ENCODE results near the gene PRSS48. TPM values are rescaled to one million over a fixed set of nuclear protein-coding genes. Genes with fewer than 3 reads are reported as not detected.

PRSS48 gene
- total RNA-seq, 2 experiments from 2014 or later: not detected

DNA sequence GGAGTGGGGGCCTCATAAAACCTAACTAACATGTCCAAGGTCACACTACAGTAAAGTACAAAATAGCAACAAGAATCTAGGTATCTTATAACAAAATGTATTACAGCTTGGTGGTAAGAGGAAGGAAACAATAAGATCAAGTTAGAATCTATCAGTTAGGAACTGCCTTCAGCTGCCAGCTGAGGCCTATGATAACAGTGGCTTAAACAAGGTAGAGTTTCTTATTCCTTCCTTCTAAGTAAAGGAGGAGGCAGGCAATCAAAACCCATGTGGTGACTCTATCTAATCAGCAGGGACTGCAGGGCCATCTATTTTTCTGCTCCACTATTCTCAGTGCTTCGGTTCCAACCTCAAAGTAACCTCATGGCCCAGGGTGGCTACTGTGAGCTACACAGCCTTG, 37.5 kb downstream of the PRSS48 start:
- Mint-ChIP-seq H3K27ac (no peak overlapping the region), H3K27me3 (peaks cover 12% of the 10 kb centered on the region), H3K4me3 (no peak overlapping the region), H3K9me3 (no peaks in the 10 kb centered on the region), H3K36me3 (ENCODE audit: low read depth) (no peaks in the 10 kb centered on the region), H3K4me1 (ENCODE audit: low read depth) (no peaks in the 10 kb centered on the region)
- intact Hi-C loops (cut with micrococcal nuclease): no loop called here
- DNase-seq: no peak
- ChIA-PET POLR2A (interaction anchor here (0.7 kb wide), 1 partner anchor 244 kb away, joined by 3 read pairs; no protein-coding TSS in a partner anchor), CTCF (no interaction called here)
- TF ChIP-seq, protein P1, sequence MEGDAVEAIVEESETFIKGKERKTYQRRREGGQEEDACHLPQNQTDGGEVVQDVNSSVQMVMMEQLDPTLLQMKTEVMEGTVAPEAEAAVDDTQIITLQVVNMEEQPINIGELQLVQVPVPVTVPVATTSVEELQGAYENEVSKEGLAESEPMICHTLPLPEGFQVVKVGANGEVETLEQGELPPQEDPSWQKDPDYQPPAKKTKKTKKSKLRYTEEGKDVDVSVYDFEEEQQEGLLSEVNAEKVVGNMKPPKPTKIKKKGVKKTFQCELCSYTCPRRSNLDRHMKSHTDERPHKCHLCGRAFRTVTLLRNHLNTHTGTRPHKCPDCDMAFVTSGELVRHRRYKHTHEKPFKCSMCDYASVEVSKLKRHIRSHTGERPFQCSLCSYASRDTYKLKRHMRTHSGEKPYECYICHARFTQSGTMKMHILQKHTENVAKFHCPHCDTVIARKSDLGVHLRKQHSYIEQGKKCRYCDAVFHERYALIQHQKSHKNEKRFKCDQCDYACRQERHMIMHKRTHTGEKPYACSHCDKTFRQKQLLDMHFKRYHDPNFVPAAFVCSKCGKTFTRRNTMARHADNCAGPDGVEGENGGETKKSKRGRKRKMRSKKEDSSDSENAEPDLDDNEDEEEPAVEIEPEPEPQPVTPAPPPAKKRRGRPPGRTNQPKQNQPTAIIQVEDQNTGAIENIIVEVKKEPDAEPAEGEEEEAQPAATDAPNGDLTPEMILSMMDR (IDR thresholded peaks at IDR 0.05): no peak
- ATAC-seq: no peak

DNA sequence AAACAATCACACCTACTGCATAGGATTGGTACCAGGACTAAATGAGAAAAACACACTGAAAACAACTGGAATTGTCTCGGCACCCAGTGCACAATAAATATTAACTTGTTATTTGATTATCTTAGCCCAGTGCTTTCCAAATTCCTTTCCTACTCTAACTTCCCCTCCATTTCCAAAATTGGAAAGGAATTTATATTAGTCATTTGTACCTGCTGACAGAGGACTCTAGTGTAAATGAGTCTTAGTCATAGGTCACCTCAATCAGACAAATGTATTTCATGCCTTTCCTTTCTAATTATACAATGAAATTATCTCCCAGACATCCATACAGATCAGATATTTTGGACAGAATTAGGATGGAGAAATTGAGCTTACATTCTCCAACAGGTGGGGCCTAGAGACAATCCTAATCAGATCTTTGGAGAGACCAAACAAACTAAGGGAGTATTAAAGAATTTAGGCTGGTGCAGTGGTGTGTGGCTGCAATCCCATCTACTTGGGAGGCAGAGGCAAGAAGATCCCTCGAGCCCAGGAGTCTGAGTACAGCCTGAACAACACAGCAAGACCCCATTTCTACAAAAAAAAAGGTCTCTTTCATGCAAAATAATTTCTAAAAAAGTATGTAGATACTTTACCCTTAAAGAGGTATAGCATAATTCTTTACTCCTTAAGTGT, 38.4 kb downstream of the PRSS48 start:
- TF ChIP-seq, protein P1 (IDR thresholded peaks at IDR 0.05): no peak
- intact Hi-C loops (cut with micrococcal nuclease): no loop called here
- H3K9me3 Mint-ChIP-seq: no peaks in the 10 kb centered on the region
- no peak for ATAC-seq
- CTCF ChIA-PET: no interaction called here
- no peak for DNase-seq
- POLR2A ChIA-PET: no interaction called here
- H3K4me3 Mint-ChIP-seq: no peak overlapping the region
- H3K4me1 Mint-ChIP-seq (ENCODE audit: low read depth): no peaks in the 10 kb centered on the region
- peaks cover 13% of the 10 kb centered on the region for H3K27me3 Mint-ChIP-seq
- H3K36me3 Mint-ChIP-seq (ENCODE audit: low read depth): no peaks in the 10 kb centered on the region
- H3K27ac Mint-ChIP-seq: no peak overlapping the region

DNA sequence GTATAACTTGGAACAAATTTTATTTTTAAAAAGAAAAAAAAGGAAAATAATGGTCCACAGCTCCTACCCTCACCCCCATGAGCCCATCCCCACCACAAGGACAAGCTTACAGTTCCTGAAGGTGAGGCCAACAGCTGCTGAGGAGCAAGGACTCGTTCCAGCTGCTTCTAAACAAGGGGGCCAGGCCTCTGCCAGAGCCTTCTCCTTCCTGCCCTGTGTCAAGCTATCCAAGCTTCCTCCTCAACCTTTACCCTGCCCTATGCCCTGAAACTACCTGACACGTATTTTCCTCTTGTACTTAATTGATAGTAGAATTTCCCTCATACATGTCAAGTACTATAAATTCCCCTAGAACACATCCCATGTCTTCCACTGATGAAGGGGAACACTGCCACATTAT, 39.7 kb downstream of the PRSS48 start:
- ATAC-seq (no peak), DNase-seq (no peak)
- no peak overlapping the region for H3K27ac Mint-ChIP-seq
- ChIA-PET CTCF (no interaction called here), POLR2A (interaction anchor here (0.6 kb wide), 1 partner anchor 33 kb away, joined by 4 read pairs; no protein-coding TSS in a partner anchor)
- no peaks in the 10 kb centered on the region for H3K9me3 Mint-ChIP-seq
- H3K27me3 Mint-ChIP-seq: peaks cover 19% of the 10 kb centered on the region
- intact Hi-C loops (cut with micrococcal nuclease): no loop called here
- H3K4me3 Mint-ChIP-seq: no peak overlapping the region
- TF ChIP-seq, protein P1 (IDR thresholded peaks at IDR 0.05): no peak
- no peaks in the 10 kb centered on the region for H3K36me3 Mint-ChIP-seq (ENCODE audit: low read depth)
- no peaks in the 10 kb centered on the region for H3K4me1 Mint-ChIP-seq (ENCODE audit: low read depth)

DNA sequence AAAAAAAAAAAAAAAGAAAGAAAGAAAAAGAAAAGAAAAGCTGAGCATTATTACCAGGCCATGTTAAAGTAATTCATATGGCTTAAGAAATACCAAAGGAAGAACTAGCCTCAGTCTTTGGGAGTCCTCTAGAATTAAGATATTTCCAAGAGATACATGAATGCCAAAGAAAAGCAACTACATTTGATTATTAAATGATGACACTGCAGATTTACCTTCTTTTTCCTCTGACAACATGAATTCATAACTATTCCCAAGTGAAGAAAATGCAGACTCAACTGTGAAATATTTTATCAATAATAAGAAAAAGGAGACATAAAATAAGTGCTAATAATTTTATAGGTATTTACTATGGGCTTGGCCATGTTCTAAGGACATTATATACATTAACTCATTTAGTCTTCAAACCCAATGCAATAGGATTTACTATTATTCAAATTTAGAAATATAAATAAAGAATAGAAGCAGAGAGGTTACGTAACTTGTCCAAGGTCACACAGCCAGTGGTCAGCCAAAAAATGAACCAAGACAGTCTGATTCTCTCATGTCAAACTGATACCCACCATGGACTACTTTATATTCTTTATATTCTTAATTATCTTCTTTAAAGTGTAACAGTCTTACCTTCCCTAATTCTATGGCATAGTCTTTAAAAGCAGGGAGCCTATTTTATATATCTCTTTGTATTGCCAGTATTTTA, 41.5 kb downstream of the PRSS48 start:
- POLR2A ChIA-PET: no interaction called here
- no peaks in the 10 kb centered on the region for H3K4me1 Mint-ChIP-seq (ENCODE audit: low read depth)
- intact Hi-C loops (cut with micrococcal nuclease): no loop called here
- peaks cover 30% of the 10 kb centered on the region for H3K27me3 Mint-ChIP-seq
- TF ChIP-seq, protein P1 (IDR thresholded peaks at IDR 0.05): no peak
- H3K27ac Mint-ChIP-seq: no peak overlapping the region
- H3K4me3 Mint-ChIP-seq: no peak overlapping the region
- CTCF ChIA-PET: no interaction called here
- H3K36me3 Mint-ChIP-seq (ENCODE audit: low read depth): no peaks in the 10 kb centered on the region
- DNase-seq (no peak), ATAC-seq (no peak)
- H3K9me3 Mint-ChIP-seq: no peaks in the 10 kb centered on the region

DNA sequence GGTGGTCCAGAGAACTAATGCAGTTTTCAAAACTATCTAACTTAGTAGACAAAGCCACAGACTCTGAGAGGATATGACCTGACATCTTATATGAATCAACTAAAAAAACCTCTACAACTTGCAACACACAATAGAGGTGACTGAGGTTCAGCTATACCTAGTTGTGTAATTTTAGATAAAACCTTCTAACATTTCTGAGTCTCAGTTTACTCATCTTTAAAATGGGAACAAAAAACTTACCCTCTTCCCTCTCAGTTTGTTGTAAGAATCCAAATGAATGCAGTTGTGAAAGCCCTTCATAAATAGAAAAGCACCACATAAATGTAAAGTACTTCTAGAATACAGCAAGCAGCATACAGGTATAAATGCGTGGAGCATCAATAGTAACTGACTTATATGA, 42.5 kb downstream of the PRSS48 start:
- ChIA-PET CTCF (no interaction called here), POLR2A (no interaction called here)
- no peaks in the 10 kb centered on the region for H3K36me3 Mint-ChIP-seq (ENCODE audit: low read depth)
- DNase-seq (no peak), ATAC-seq (no peak)
- peaks cover 39% of the 10 kb centered on the region for H3K27me3 Mint-ChIP-seq
- H3K4me1 Mint-ChIP-seq (ENCODE audit: low read depth): peaks cover 2% of the 10 kb centered on the region
- TF ChIP-seq, protein P1 (IDR thresholded peaks at IDR 0.05): no peak
- intact Hi-C loops (cut with micrococcal nuclease): no loop called here
- H3K4me3 Mint-ChIP-seq: no peak overlapping the region
- H3K27ac Mint-ChIP-seq: no peak overlapping the region
- H3K9me3 Mint-ChIP-seq: no peaks in the 10 kb centered on the region
